22Rv1 (cell line): ENCODE measurements around the gene SIGLEC7.

Source experiments
- H3K27ac ChIP-seq: fragments of 450-650 bp; 2 replicates; pipeline ENCODE4 v1.5.1; 2017
- CTCF ChIP-seq: fragments of 450-650 bp; IDR thresholded peaks from 2 replicates; pipeline ENCODE4 v1.5.1; 2017; ENCODE audit warnings: mild to moderate bottlenecking
- ZFX ChIP-seq: fragments of 450-650 bp; IDR thresholded peaks from 2 replicates; pipeline ENCODE4 v1.6.1; 2017; ENCODE audit warnings: antibody characterized with exemption, borderline replicate concordance

SIGLEC7 gene

DNA sequence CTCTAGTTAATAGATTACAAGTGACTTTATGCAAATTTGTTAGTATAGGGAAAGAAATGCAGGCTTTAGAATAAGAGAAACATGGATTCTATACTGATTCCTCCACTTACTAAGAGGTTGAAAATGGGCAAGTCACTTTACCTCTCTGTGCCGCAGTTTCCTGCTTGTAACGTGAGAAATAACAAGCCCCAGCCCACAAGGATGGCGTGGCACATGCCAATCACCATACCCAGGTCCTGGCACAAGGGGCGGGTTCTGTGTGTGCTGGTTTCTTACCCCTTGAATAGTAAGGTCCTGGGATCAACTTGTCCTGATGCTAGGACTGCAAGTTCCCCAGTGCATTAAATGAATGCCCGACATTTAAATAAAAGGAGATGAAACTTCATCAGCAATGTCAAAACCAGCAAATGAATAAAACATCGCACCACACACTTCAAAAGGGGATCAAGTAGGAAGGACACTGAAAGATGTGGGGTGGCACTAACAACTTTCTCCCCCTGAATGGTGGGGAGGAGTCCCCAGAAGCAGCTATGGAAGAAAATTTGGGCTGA is 25.3 kb upstream of the SIGLEC7 start:
- H3K27ac ChIP-seq: no peak overlapping the region
- TF ChIP-seq ZFX (no peak), CTCF (no peak)

DNA sequence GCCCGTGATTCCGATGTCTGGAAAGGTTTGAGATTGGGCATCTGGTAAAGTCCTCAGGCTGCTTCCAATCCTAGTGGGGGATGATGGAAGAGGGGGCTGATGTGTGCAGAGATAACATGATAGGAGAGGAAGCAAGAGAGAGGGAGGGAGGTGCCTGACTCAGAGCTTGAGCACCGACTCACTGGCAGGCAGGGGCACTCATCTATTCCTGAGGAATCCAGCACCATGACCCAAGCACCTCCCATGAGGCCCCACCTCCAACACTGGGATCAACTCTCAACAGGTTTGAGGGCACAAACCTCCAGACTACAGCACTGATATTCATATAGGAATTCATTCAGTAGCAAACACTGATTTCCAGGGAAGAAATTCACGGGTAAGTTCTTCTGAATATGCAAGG is 23.0 kb upstream of the SIGLEC7 start:
- TF ChIP-seq ZFX: no peak
- TF ChIP-seq CTCF: no peak
- H3K27ac ChIP-seq: no peak overlapping the region

DNA sequence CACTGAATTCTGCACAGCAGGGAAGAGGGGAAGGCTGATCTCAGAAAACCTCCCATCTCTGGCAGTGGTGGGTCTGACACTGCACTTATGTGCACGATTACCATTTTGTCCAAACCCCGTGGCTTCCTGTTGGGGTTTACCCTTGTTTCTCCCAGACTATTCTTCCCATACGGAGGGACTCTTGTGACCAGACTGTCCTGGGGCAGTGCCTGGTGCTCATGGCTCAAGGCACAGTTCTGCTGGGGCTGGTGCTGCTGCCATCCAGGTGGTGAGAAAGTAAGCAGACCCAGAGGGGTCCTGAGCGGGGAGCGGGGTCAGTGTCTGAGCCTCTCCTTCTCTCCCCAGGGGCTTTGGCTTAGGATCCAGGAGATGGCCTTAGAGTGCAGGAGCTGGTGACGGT is 22.5 kb upstream of the SIGLEC7 start:
- TF ChIP-seq CTCF: no peak
- no peak for TF ChIP-seq ZFX
- H3K27ac ChIP-seq: no peak overlapping the region

DNA sequence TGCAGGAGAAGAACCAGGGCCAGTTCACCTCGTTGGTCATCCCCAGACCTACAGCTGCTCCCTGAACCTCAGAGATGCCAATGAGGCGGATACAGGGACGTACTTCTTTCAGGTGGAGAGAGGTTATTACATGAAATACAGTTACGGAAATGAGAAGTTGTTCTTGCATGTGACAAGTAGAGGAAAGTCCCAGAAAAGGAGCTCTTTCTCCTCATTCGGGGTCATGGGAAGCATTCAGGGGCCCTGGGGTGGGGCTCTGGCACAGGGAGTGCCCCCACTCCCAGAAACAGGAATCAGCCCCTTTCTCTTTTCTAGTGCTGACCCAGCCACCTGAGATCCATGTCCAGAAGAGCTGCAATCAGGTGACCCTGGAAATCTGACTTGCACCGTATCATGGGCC is 21.9 kb upstream of the SIGLEC7 start:
- TF ChIP-seq ZFX (no peak), CTCF (no peak)
- no peak overlapping the region for H3K27ac ChIP-seq

GRCh38 chr19:51121257-51121656 is 20.8 kb upstream of the SIGLEC7 start:
- no peak for TF ChIP-seq CTCF
- no peak for TF ChIP-seq ZFX
- no peak overlapping the region for H3K27ac ChIP-seq

GRCh38 chr19:51122112-51122981 is 19.8 kb upstream of the SIGLEC7 start:
- TF ChIP-seq CTCF: no peak
- no peak for TF ChIP-seq ZFX
- H3K27ac ChIP-seq: no peak overlapping the region

DNA sequence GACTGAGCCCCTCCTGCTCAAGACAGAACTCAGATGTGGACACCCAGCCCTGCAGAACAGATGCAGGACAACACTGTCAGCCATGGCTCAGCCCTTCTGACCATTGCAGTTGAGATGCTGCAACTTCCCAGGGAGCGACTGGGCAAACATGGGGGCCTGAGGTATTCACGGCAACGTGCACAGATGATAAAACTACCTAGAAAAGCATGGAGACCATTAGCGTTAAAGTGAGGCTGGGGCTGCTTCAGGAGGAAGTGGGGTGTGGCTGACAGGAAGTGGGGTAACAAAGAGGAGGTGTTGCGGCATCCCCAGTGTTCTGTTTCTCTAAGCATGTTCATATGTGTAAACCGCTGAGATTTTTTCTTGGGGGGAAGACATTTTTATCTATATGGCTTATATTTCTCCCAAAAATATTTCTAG is 18.7 kb upstream of the SIGLEC7 start:
- H3K27ac ChIP-seq: no peak overlapping the region
- no peak for TF ChIP-seq CTCF
- TF ChIP-seq ZFX: no peak
